GM12891 (cell line): ENCODE results near the gene PLCB1.

Experiments used
- POLR2A ChIP-seq: IDR thresholded peaks from 2 replicates; pipeline ENCODE4 v1.6.1; 2011; ENCODE audit warnings: low read depth, low read length, control low read depth
- POLR2AphosphoS5 ChIP-seq: IDR thresholded peaks from 2 replicates; pipeline ENCODE4 v1.6.1; 2011; ENCODE audit warnings: low read depth, low read length, control low read depth

DNA sequence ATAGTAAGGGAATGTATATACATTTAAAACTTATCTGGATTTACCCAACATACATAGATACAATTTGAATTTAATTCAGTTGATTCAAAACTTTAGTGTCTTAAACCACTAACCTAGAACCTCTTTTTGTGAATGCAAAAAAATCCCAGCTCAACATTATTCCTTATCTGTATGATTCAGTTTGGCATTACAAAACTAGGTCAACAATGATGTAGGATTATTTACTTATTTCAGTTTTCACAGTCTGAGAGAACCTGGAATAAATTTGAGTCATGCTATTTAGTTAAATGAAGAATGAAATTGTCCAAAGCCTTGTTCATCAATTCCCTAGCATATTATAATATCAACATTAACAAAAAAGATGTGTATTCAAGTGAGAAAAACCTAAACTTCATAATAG lies 7.4 kb upstream of the PLCB1 start:
- TF ChIP-seq POLR2A: no peak
- TF ChIP-seq POLR2AphosphoS5: no peak
